ENCODE results near the gene KPNA6. TPM values are rescaled to one million over a fixed set of nuclear protein-coding genes. Genes with fewer than 3 reads are reported as not detected.

The KPNA6 gene
- total and polyA plus RNA-seq, 9 of the 15 experiments (the other 6 are each of a cell fraction or from before 2014, with no cell fraction given) = 20.1 to 54.6 (median 32.2) TPM

GRCh38 chr1:32201011-32201855 is 93.4 kb downstream of the KPNA6 start (continued):
- TF ChIP-seq HMBOX1 (IDR thresholded peaks at IDR 0.05) (no peak; the same call in 1 of the 2 replicates), CC2D1A (IDR thresholded peaks at IDR 0.05) (no peak), SUPT5H (IDR thresholded peaks at IDR 0.05) (peak; percentile 58), NONO (IDR thresholded peaks at IDR 0.05; ENCODE audit: low read depth in 2 of 2, low read length in 1 of 2) (0 out of 4 replicates have a peak, but pooled peaks of 1 of the 2 experiments have one; percentile 42), PRPF4 (IDR thresholded peaks at IDR 0.05; ENCODE audit: insufficient read depth, low read depth, low read length, poor library complexity, severe bottlenecking) (no peak), EGR1 (conservative IDR thresholded peaks at IDR 0.05) (no peak), MED1 (CRISPR knock-in tag; IDR thresholded peaks at IDR 0.05; ENCODE audit: borderline replicate concordance) (no peak), CHD4 (IDR thresholded peaks at IDR 0.05; ENCODE audit: insufficient read depth, insufficient replicate concordance, low read depth, low read length, poor library complexity, severe bottlenecking) (no peak), PCBP1 (IDR thresholded peaks at IDR 0.05; ENCODE audit: low read depth, low read length, poor library complexity, severe bottlenecking) (no peak), POLR2G (IDR thresholded peaks at IDR 0.05; ENCODE audit: low read depth, low read length) (peak; percentile 70), MEF2D (tag; conservative IDR thresholded peaks at IDR 0.05; ENCODE audit: low read depth) (no peak), MCM7 (IDR thresholded peaks at IDR 0.05) (no peak), CTCF (IDR thresholded peaks at IDR 0.05 in 2 of 3, conservative IDR thresholded peaks at IDR 0.05 in 1 of 3; ENCODE audit: insufficient read depth in 2 of 3, low read depth in 1 of 3, low read length in 3 of 3) (peak in 1 of 3 experiments; percentile 50; a peak in 3 of 6 replicates), CREM (IDR thresholded peaks at IDR 0.05; ENCODE audit: low read depth) (0 out of 2 replicates have a peak, but pooled peaks have one; percentile 17), ZHX1 (conservative IDR thresholded peaks at IDR 0.05; ENCODE audit: low read length) (no peak), SMARCB1 (IDR thresholded peaks at IDR 0.05; ENCODE audit: insufficient read length, low read depth) (no peak), PTBP1 (IDR thresholded peaks at IDR 0.05; ENCODE audit: low read depth, low read length) (no peak), HDGF (IDR thresholded peaks at IDR 0.05) (0 out of 2 replicates have a peak, but pooled peaks have one; percentile 39), STAT5A (IDR thresholded peaks at IDR 0.05; ENCODE audit: borderline replicate concordance, low read length) (0 out of 2 replicates have a peak, but pooled peaks have one; percentile 21)
- TF ChIP-seq, protein P1, sequence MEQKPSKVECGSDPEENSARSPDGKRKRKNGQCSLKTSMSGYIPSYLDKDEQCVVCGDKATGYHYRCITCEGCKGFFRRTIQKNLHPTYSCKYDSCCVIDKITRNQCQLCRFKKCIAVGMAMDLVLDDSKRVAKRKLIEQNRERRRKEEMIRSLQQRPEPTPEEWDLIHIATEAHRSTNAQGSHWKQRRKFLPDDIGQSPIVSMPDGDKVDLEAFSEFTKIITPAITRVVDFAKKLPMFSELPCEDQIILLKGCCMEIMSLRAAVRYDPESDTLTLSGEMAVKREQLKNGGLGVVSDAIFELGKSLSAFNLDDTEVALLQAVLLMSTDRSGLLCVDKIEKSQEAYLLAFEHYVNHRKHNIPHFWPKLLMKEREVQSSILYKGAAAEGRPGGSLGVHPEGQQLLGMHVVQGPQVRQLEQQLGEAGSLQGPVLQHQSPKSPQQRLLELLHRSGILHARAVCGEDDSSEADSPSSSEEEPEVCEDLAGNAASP (IDR thresholded peaks at IDR 0.05) = no peak
